Stimulated activated CD8-positive, alpha-beta memory T cell treated with anti-CD3 and anti-CD28 coated beads, Interleukin-12 subunit alpha, Interleukin-12 subunit beta, amount 100 ng/mL, for 1 hour (primary cell): ENCODE measurements around the gene PA2G4.
"Not testable (repeated sequence)": the region's sequence is repeated elsewhere in the genome, so short reads cannot be mapped to it uniquely, and the experiment has no call there.

Experiments used
- DNase-seq: peaks from one replicate; pipeline ENCODE4 v3.0.0-alpha.2; 2020; ENCODE audit warnings: low read depth

The PA2G4 gene

GRCh38 chr12:56104109-56104814, at the start of gene PA2G4:
Gene PA2G4 (plus strand): TSS chr12:56104559. CDS start chr12:56104738, 179 bp downstream.
- peak; percentile 92 for DNase-seq

- DNase-seq: not testable (repeated sequence)
These were observed 44.4 kb upstream of the PA2G4 start for GRCh38 chr12:56059964-56060363.

- no peak for DNase-seq
These were observed 42.4 kb upstream of the PA2G4 start for GRCh38 chr12:56061982-56062381.

GRCh38 chr12:56062996-56063395, 41.4 kb upstream of the PA2G4 start:
- no peak for DNase-seq

DNA sequence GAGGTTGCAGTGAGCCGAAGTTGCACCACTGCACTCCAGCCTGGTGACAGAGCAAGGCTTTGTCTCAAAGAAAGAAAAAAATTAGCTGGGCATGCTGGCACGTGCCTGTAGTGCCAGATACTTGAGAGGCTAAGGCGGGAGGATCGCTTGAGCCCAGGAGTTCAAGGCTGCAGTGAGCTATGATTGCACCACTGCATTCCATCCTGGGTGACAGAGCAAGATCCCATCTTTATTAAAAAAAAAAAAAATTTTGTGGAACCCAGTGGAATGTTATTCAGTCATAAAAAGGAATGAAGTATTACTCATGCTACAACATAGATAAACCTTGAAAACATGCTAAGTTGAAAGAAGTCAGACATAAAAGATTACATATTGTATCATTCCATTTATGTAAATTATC, 32.7 kb upstream of the PA2G4 start:
- DNase-seq: no peak

- DNase-seq: no peak
These were observed 30.0 kb upstream of the PA2G4 start for GRCh38 chr12:56074396-56074795.

GRCh38 chr12:56077966-56078365, 26.4 kb upstream of the PA2G4 start:
- not testable (repeated sequence) for DNase-seq

- DNase-seq: no peak
These were observed 25.9 kb upstream of the PA2G4 start for GRCh38 chr12:56078427-56078826.

DNA sequence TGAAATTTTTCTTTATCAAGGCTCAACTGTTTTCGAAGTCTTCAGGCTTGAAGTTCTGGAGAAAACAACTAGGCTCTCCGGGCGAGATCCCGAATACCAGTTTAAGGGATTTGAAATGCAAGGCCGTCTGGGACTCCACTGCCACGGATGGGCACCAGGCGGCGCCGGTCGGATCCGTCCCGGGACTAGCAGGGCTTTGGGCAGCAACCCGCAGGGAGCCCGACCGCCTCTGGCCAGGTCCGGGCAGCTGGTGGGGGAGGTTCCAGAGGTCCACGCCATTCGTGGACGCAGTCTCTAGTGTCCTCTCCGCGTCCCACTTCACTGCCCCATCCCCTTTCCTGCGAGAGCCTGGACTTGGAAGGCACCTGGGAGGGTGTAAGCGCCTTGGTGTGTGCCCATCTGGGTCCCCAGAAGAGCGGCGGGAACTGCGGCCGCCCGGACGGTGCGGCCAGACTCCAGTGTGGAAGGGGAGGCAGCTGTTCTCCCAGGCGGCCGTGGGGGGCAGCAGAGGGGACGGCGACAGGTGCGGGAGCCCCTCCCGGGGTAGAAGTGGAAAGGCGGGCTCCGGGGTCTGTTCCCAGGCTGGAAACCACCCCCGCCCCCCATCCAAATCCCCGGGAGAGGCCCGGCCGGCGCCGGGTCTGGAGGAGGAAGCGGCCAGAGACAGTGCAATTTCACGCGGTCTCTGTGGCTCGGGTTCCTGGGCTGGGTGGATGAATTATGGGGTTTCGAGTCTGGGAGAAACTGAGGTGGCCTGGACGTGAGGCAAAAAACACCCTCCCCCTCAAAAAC, 25.2 kb upstream of the PA2G4 start:
- peak; percentile 37 for DNase-seq

DNA sequence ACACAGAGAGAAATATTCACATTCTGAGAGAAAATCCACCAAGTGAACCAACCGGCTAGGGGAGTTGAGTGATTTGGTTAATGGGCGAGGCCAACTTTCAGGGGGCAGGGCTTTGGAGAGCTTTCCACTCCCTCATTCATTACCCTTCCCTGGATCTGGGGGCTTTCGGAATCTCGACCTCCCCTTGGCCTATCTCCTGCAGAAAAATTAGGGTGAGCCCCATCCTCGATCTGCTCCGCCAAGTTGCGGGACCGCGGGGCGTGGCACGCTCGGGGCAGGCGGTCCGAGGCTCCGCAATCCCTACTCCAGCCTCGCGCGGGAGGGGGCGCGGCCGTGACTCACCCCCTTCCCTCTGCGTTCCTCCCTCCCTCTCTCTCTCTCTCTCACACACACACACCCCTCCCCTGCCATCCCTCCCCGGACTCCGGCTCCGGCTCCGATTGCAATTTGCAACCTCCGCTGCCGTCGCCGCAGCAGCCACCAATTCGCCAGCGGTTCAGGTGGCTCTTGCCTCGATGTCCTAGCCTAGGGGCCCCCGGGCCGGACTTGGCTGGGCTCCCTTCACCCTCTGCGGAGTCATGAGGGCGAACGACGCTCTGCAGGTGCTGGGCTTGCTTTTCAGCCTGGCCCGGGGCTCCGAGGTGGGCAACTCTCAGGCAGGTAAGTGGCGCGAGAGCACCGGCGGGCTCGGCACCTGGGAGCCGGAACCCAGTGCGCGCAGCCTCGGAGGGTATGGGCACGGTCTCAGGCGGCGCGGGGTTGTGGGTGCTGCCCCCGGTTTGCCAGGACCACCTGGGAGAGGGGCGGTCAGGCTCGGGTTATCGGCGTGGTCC, 24.4 kb upstream of the PA2G4 start, which contains the start of gene ERBB3:
Gene ERBB3 (plus strand): TSS at position 443 of the 833 bp plus-strand sequence. CDS start 136 bp downstream, at position 579.
- DNase-seq: peak; percentile 36

GRCh38 chr12:56080556-56081138, 23.7 kb upstream of the PA2G4 start:
- no peak for DNase-seq

DNA sequence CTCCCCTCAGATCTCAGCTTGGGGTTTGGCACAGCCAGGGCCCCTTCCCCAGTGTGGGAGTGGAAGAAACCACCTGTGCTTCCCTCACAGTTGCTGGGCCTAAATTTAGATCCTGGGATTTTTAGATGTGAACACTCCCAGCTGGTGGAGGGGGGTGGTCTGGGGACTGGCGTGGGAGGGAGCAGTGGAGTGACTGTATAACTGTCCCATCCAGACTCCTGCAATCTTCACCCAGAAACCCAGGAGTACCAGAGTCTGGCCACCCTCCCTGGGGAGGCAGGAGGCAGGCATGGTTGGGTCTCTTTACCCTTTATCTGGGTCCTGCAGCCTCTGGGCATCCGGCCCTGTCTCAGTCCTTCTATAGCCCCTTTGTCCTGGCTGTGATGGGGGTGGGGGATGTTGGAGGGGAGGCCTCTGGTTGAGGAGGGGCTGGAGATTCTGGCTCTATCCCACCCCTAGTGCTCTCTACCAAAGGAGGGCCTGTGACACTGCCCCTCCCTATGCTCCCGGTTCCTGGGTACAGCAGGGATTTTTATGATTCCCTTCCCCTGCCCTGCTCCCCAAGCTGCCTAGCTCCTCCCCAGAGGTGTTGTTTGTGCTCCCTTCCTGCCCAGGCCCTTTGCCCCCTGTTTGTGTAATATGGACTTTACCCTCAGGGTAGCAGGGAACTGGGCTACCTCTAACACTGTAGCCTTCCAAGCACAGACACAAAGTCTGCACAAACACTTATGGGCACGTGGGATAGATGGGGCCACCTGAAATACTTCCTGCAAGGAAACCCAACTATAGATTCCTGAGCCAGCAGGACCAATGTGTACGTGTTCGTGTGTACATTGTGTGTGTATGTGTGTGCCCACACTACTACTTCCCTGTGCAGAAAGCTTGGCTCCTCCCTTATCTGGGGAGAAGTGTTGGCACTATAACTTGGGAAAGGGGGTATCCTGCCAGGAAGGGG, 22.7 kb upstream of the PA2G4 start:
- no peak for DNase-seq

GRCh38 chr12:56082382-56082781, 22.0 kb upstream of the PA2G4 start:
- no peak for DNase-seq

- no peak for DNase-seq
These were observed 21.4 kb upstream of the PA2G4 start for GRCh38 chr12:56082967-56083366.

GRCh38 chr12:56084958-56085543, 19.3 kb upstream of the PA2G4 start:
- no peak for DNase-seq

DNA sequence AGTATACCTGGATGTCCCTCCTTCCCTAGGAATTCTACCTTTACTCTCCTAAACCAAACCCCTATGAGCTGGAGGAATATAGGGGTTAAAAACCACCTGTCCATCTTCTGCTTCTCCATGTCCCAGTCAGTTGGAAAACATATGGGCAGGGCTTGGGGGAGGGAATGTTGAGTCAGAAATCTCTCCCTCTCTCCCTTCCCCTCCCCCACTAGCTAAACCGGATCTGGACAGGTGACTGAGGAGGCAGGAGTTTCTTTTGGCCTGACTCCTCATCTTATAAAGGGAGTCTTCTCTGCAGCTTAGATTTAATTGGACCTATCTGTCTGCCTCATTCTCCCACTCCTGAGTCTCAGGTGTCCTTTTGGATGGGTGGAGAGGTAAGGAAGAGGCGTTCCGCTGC, 18.3 kb upstream of the PA2G4 start:
- DNase-seq: no peak

- no peak for DNase-seq
These were observed 17.8 kb upstream of the PA2G4 start for GRCh38 chr12:56086608-56087007.

- DNase-seq: no peak
These were observed 17.1 kb upstream of the PA2G4 start for GRCh38 chr12:56087220-56087619.

- DNase-seq: no peak
These were observed 6.6 kb upstream of the PA2G4 start for GRCh38 chr12:56097738-56098137.

GRCh38 chr12:56098592-56098991, 5.8 kb upstream of the PA2G4 start:
- DNase-seq: no peak
